Adipocyte (in vitro differentiated cells): ENCODE results near the gene CASP3.
A peak's percentile ranks its signal among the peaks of the same experiment; 100 is the strongest.
"Not testable (repeated sequence)": the region's sequence is repeated elsewhere in the genome, so short reads cannot be mapped to it uniquely, and the experiment has no call there.

ENCODE experiments used
- DNase-seq: peaks from one replicate; pipeline ENCODE4 v3.0.0-alpha.2; 2015; ENCODE audit warnings: low read depth
- H3K27me3 ChIP-seq: replicated peaks from 2 replicates; pipeline ENCODE4 v1.7.0; 2013; ENCODE audit warnings: mild to moderate bottlenecking, low read length, moderate library complexity; ENCODE audit not compliant: control insufficient read depth, insufficient read depth
- H3K36me3 ChIP-seq: 2 replicates; pipeline ENCODE4 v1.7.0; 2013; ENCODE audit warnings: low read length, mild to moderate bottlenecking, moderate library complexity; ENCODE audit not compliant: control insufficient read depth, insufficient read depth, severe bottlenecking
- H3K4me1 ChIP-seq: 2 replicates; pipeline ENCODE4 v1.7.0; 2013; ENCODE audit warnings: mild to moderate bottlenecking, low read length, moderate library complexity; ENCODE audit not compliant: control insufficient read depth, insufficient read depth
- H3K4me3 ChIP-seq: 2 replicates; pipeline ENCODE4 v1.7.0; 2013; ENCODE audit warnings: mild to moderate bottlenecking, low read length, moderate library complexity
- H3K9ac ChIP-seq: 2 replicates; pipeline ENCODE4 v1.7.0; 2013; ENCODE audit warnings: mild to moderate bottlenecking, low read length, moderate library complexity
- H3K9me3 ChIP-seq: 2 replicates; pipeline ENCODE4 v1.7.0; 2013; ENCODE audit warnings: mild to moderate bottlenecking, low read length, moderate library complexity; ENCODE audit not compliant: control insufficient read depth

CASP3 gene

GRCh38 chr4:184662236-184662635, 13.0 kb upstream of the CASP3 start:
- Histone ChIP-seq H3K4me1 (no peaks in the 10 kb centered on the region), H3K9ac (no peak overlapping the region), H3K27me3 (no peaks in the 10 kb centered on the region), H3K4me3 (no peak overlapping the region), H3K36me3 (peaks cover 25% of the 10 kb centered on the region), H3K9me3 (no peaks in the 10 kb centered on the region)
- no peak for DNase-seq

DNA sequence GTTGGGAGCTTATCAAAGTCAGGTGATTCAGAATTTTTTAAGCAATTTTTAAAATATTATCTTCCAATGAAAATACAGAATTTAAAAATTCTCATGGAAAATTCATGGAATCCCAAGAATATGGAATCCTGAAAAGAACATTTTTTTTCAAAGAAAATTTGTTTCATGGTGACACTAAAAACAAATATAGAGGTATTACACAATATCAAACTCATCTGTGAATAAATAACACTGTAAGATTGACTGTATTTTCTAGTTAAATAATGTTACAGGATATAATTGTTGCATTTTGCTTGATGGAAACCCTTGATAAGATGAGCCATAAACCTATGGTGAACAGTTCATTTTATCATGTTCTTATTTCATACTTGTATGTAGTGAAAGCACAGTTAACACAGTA, 11.7 kb upstream of the CASP3 start:
- Histone ChIP-seq H3K9ac (no peak overlapping the region), H3K9me3 (no peaks in the 10 kb centered on the region), H3K4me1 (no peaks in the 10 kb centered on the region), H3K36me3 (peaks cover 19% of the 10 kb centered on the region), H3K4me3 (no peak overlapping the region), H3K27me3 (no peaks in the 10 kb centered on the region)
- no peak for DNase-seq

DNA sequence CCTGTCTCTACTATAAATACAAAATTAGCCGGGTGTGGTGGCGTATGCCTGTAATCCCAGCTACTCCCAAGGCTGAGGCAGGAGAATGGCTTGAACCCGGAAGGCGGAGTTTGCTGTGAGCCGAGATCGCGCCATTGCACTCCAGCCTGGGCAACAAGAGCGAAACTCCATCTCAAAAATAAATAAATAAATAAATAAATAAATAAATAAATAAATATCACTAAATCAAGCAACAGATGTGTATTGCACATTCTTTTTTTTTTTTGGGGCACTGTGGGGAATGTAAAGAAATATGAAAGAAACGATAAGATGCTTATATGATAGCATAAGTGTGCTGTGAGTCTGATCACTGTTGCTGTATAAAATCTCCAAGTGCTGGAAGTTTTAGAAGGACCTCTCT, 8.6 kb upstream of the CASP3 start:
- not testable (repeated sequence) for H3K9me3 ChIP-seq, H3K4me1 ChIP-seq, H3K9ac ChIP-seq, H3K4me3 ChIP-seq, DNase-seq, H3K27me3 ChIP-seq
- H3K36me3 ChIP-seq: peaks cover 19% of the 10 kb centered on the region

DNA sequence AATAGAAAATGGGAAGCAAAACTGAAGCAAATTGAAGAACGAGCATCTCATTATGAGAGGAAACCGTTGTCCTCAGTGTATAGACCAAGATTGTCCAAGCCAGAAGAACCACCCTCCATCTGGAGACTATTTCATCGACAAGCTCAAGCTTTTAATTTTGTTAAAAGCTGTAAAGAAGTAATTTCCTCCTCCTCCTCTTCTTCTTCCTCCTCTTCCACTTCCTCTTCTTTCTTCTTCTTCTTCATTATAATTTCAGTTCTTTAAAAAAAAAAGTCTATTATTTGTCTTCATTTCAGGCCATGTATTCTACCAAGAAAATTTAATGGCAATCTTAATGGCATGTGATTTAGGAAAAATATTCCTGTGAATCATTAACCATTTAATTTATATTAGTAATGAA, 7.9 kb upstream of the CASP3 start:
- H3K4me1 ChIP-seq: peaks cover 8% of the 10 kb centered on the region
- H3K9ac ChIP-seq: no peak overlapping the region
- DNase-seq: no peak
- no peaks in the 10 kb centered on the region for H3K9me3 ChIP-seq
- H3K36me3 ChIP-seq: peaks cover 19% of the 10 kb centered on the region
- no peaks in the 10 kb centered on the region for H3K27me3 ChIP-seq
- H3K4me3 ChIP-seq: no peak overlapping the region

- Histone ChIP-seq H3K9me3 (no peaks in the 10 kb centered on the region), H3K4me1 (peaks cover 8% of the 10 kb centered on the region), H3K27me3 (no peaks in the 10 kb centered on the region), H3K36me3 (peaks cover 18% of the 10 kb centered on the region), H3K4me3 (no peak overlapping the region), H3K9ac (no peak overlapping the region)
- DNase-seq: no peak
Observed at GRCh38 chr4:184655889-184656869, 6.9 kb upstream of the CASP3 start.

DNA sequence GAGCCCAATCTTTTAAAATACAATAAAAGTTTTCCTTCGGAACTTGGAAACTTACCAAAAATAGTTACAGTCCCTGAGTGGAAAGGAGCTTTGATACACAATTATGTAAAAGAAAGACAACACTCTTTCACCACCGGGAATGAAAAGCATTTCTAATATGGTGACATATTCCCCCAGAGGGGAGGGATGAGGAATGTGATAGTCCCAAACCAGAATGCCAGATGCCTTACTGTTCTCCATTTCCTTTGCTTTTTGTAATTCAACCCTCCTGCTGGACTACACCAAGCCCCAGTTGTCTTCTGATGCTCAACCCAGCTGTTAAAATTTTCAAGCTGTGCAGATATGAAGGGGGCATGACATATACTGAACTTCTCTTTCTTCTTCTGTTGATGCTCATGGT, 4.4 kb upstream of the CASP3 start:
- Histone ChIP-seq H3K4me1 (peaks cover 15% of the 10 kb centered on the region), H3K4me3 (no peak overlapping the region), H3K9me3 (no peaks in the 10 kb centered on the region), H3K9ac (no peak overlapping the region), H3K27me3 (no peaks in the 10 kb centered on the region), H3K36me3 (peaks cover 7% of the 10 kb centered on the region)
- peak; percentile 79 for DNase-seq

DNA sequence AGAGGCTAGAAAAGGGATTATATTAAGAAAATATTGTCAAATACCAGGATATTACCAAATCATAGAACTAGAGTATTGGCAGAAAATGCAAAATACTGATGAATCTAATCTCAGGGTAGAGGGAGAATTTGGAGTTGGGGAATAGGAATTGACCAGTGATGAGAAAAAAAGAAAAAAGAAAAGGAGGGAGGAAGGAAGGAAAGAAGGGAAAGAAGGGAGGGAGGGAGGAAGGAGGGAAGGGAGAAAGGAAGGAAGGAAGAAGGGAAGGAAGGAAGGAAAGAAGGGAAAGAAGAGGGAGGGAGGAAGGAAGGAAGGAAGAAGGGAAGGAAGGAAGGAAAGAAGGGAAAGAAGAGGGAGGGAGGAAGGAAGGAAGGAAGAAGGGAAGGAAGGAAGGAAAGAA, 3.4 kb upstream of the CASP3 start:
- not testable (repeated sequence) for DNase-seq, H3K4me3 ChIP-seq, H3K36me3 ChIP-seq, H3K27me3 ChIP-seq, H3K9me3 ChIP-seq, H3K9ac ChIP-seq
- H3K4me1 ChIP-seq: peaks cover 20% of the 10 kb centered on the region

- Histone ChIP-seq H3K4me3 (no peak overlapping the region), H3K4me1 (peaks cover 28% of the 10 kb centered on the region), H3K27me3 (no peaks in the 10 kb centered on the region), H3K36me3 (no peaks in the 10 kb centered on the region), H3K9me3 (no peaks in the 10 kb centered on the region), H3K9ac (no peak overlapping the region)
- no peak for DNase-seq
Observed at GRCh38 chr4:184651899-184652298, 2.7 kb upstream of the CASP3 start.

- Histone ChIP-seq H3K36me3 (peaks cover 3% of the 10 kb centered on the region), H3K4me1 (peaks cover 43% of the 10 kb centered on the region), H3K9ac (peak overlapping the region; percentile 89), H3K27me3 (no peaks in the 10 kb centered on the region), H3K9me3 (no peaks in the 10 kb centered on the region), H3K4me3 (peak overlapping the region; percentile 92)
- peak; percentile 70 for DNase-seq
Observed at GRCh38 chr4:184649971-184650855, 966 bp upstream of the CASP3 start.

DNA sequence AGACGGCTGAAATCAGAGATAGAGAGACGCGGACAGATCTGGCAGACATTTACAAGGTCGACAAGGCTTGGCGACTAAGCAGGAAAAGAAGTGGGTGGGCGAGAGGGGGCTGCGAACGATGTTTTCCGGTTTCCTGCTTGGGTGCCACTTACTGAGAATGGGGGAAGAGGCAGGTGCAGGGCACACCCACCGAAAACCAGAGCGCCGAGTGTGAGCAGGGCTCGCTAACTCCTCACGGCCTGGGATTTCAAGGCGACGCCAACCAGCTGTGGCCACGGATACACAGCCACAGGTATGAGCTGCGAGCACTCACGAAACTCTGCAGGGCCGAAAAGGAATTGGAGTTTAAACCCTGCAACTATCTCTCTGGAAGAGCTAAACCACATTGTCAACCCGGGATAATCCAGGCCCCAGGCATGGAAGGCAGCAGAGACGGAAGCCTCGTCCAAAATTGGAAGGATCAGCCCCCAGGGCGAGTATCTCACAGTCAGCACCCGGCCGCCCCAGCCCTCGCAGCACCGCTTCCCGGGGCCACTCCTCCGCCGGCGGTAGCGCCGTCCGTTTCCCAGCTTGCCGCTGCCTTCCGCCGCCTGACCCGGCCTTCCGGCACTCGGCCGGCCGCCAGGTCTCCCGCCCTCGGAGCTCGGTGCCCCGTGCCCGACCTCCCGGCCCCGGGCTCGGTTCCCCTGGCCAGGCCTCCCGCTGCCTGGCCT, 778 bp downstream of the CASP3 start:
- DNase-seq: peak; percentile 80
- Histone ChIP-seq H3K4me1 (peaks cover 46% of the 10 kb centered on the region), H3K9me3 (no peaks in the 10 kb centered on the region), H3K36me3 (peaks cover 8% of the 10 kb centered on the region), H3K9ac (peak overlapping the region; percentile 92), H3K4me3 (peak overlapping the region; percentile 94), H3K27me3 (no peaks in the 10 kb centered on the region)

DNA sequence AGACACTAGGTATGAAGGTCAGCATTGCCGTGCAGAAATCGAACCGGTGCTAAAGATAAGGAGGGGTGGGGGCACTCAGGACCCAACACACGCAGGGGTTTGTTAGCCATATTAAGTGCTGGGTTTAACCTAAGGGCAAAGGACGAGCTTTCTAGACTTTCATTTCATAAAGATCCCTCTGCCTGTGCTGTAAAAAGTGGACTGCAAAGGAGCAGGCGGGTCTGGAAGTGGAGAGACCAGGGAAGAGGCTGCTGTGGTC, 1.3 kb downstream of the CASP3 start:
- Histone ChIP-seq H3K4me1 (peaks cover 43% of the 10 kb centered on the region), H3K4me3 (peak overlapping the region; percentile 94), H3K9ac (peak overlapping the region; percentile 92), H3K9me3 (no peaks in the 10 kb centered on the region), H3K36me3 (peaks cover 8% of the 10 kb centered on the region), H3K27me3 (no peaks in the 10 kb centered on the region)
- DNase-seq: no peak
